ENCODE data around the gene CCDC197. TPM values are rescaled to one million over a fixed set of nuclear protein-coding genes. Genes with fewer than 3 reads are reported as not detected.
A peak's percentile ranks its signal among the peaks of the same experiment; 100 is the strongest.

CCDC197 gene
- total and polyA plus RNA-seq, 2 donors (not counting 1 experiment from before 2014, with no cell fraction given): not detected

- ATAC-seq (ENCODE audit: low read depth): no peak
- Histone ChIP-seq H3K27ac (ENCODE audit: low read length in 2 of 2) (no peak overlapping the region), H3K4me2 (replicated peaks; ENCODE audit: low read depth, low read length, poor library complexity, severe bottlenecking) (no peak overlapping the region), H3K4me3 (ENCODE audit: control extremely low read depth in 1 of 5, extremely low read depth in 1 of 5, insufficient read depth in 1 of 5, low read depth in 2 of 5, low read length in 4 of 5) (no peak overlapping the region), H4K20me1 (ENCODE audit: control insufficient read depth, insufficient read depth, low read length, poor library complexity, severe bottlenecking) (no peaks in the 10 kb centered on the region), H3K9me3 (ENCODE audit: control extremely low read depth in 1 of 3, control insufficient read depth in 2 of 3, insufficient read depth in 1 of 3, low read length in 2 of 3) (no peaks in the 10 kb centered on the region), H3K4me1 (ENCODE audit: control insufficient read depth in 2 of 2, insufficient read depth in 2 of 2, low read length in 2 of 2) (no peaks in the 10 kb centered on the region), H2AFZ (ENCODE audit: insufficient read depth, low read depth, low read length, poor library complexity, severe bottlenecking) (no peak overlapping the region), H3K79me2 (ENCODE audit: control insufficient read depth, insufficient read depth, low read length) (no peaks in the 10 kb centered on the region), H3K9ac (ENCODE audit: low read length) (no peak overlapping the region), H3K27me3 (replicated peaks in 1 of 4; ENCODE audit: control extremely low read depth in 1 of 4, control insufficient read depth in 3 of 4, insufficient read depth in 4 of 4, low read length in 3 of 4) (no peaks in the 10 kb centered on the region), H3K36me3 (replicated peaks in 1 of 2; ENCODE audit: control extremely low read depth in 1 of 2, control insufficient read depth in 1 of 2, extremely low read depth in 1 of 2, insufficient read depth in 2 of 2, low read length in 1 of 2) (peaks cover 0 to 7% of the 10 kb centered on the region in 2 experiments)
- no peak for DNase-seq
- TF ChIP-seq, protein P1, sequence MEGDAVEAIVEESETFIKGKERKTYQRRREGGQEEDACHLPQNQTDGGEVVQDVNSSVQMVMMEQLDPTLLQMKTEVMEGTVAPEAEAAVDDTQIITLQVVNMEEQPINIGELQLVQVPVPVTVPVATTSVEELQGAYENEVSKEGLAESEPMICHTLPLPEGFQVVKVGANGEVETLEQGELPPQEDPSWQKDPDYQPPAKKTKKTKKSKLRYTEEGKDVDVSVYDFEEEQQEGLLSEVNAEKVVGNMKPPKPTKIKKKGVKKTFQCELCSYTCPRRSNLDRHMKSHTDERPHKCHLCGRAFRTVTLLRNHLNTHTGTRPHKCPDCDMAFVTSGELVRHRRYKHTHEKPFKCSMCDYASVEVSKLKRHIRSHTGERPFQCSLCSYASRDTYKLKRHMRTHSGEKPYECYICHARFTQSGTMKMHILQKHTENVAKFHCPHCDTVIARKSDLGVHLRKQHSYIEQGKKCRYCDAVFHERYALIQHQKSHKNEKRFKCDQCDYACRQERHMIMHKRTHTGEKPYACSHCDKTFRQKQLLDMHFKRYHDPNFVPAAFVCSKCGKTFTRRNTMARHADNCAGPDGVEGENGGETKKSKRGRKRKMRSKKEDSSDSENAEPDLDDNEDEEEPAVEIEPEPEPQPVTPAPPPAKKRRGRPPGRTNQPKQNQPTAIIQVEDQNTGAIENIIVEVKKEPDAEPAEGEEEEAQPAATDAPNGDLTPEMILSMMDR (IDR thresholded peaks at IDR 0.05): no peak
- no peak for TF ChIP-seq EZH2 (IDR thresholded peaks at IDR 0.05; ENCODE audit: borderline replicate concordance, insufficient read depth, low read depth, low read length, poor library complexity, severe bottlenecking)
- no peaks in the 10 kb centered on the region for H3K9me3 Mint-ChIP-seq (ENCODE audit: insufficient read depth)
- WGBS (ENCODE audit: insufficient coverage): 94% methylated on average over 13 of the region's 13 CpGs
- no peak overlapping the region for H3K4me3 Mint-ChIP-seq
- ChIA-PET CTCF (no interaction called here), POLR2A (no interaction called here)
- H3K4me1 Mint-ChIP-seq: peaks cover 2% of the 10 kb centered on the region
- intact Hi-C loops (cut with micrococcal nuclease): no loop called here
- no peaks in the 10 kb centered on the region for H3K27me3 Mint-ChIP-seq
- peak overlapping the region; percentile 12 for H3K27ac Mint-ChIP-seq
Measured at GRCh38 chr14:94040796-94041195, 43.7 kb downstream of the CCDC197 start.

- ATAC-seq (ENCODE audit: low read depth) (no peak), DNase-seq (no peak)
- Mint-ChIP-seq H3K9me3 (ENCODE audit: insufficient read depth) (no peaks in the 10 kb centered on the region), H3K27ac (no peak overlapping the region), H3K4me1 (peaks cover under 1% of the 10 kb centered on the region), H3K4me3 (no peak overlapping the region), H3K27me3 (no peaks in the 10 kb centered on the region)
- no peaks in the 10 kb centered on the region for H4K20me1 ChIP-seq (ENCODE audit: control insufficient read depth, insufficient read depth, low read length, poor library complexity, severe bottlenecking)
- CTCF ChIA-PET: interaction anchor here (0.6 to 1.2 kb wide), 3 partner anchors 9 to 226 kb away, joined by 3 to 5 read pairs (median 4); no protein-coding TSS in a partner anchor
- TF ChIP-seq, protein P1 (IDR thresholded peaks at IDR 0.05): no peak
- TF ChIP-seq EZH2 (IDR thresholded peaks at IDR 0.05; ENCODE audit: borderline replicate concordance, insufficient read depth, low read depth, low read length, poor library complexity, severe bottlenecking): no peak
- H3K36me3 ChIP-seq (replicated peaks in 1 of 2; ENCODE audit: control extremely low read depth in 1 of 2, control insufficient read depth in 1 of 2, extremely low read depth in 1 of 2, insufficient read depth in 2 of 2, low read length in 1 of 2): peaks cover 0 to 16% of the 10 kb centered on the region in 2 experiments
- WGBS (ENCODE audit: insufficient coverage): 91% methylated on average over 17 of the region's 18 CpGs
- H3K4me2 ChIP-seq (replicated peaks; ENCODE audit: low read depth, low read length, poor library complexity, severe bottlenecking): no peak overlapping the region
- POLR2A ChIA-PET: no interaction called here
- no peak overlapping the region for H3K9ac ChIP-seq (ENCODE audit: low read length)
- no peaks in the 10 kb centered on the region for H3K27me3 ChIP-seq (replicated peaks in 1 of 4; ENCODE audit: control extremely low read depth in 1 of 4, control insufficient read depth in 3 of 4, insufficient read depth in 4 of 4, low read length in 3 of 4)
- H3K27ac ChIP-seq (ENCODE audit: low read length in 2 of 2): no peak overlapping the region
- H2AFZ ChIP-seq (ENCODE audit: insufficient read depth, low read depth, low read length, poor library complexity, severe bottlenecking): no peak overlapping the region
- no peak overlapping the region for H3K4me3 ChIP-seq (ENCODE audit: control extremely low read depth in 1 of 5, extremely low read depth in 1 of 5, insufficient read depth in 1 of 5, low read depth in 2 of 5, low read length in 4 of 5)
- H3K79me2 ChIP-seq (ENCODE audit: control insufficient read depth, insufficient read depth, low read length): no peaks in the 10 kb centered on the region
- no peaks in the 10 kb centered on the region for H3K4me1 ChIP-seq (ENCODE audit: control insufficient read depth in 2 of 2, insufficient read depth in 2 of 2, low read length in 2 of 2)
- no peaks in the 10 kb centered on the region for H3K9me3 ChIP-seq (ENCODE audit: control extremely low read depth in 1 of 3, control insufficient read depth in 2 of 3, insufficient read depth in 1 of 3, low read length in 2 of 3)
- intact Hi-C loops (cut with micrococcal nuclease): no loop called here
Measured at GRCh38 chr14:94041551-94042346, 44.6 kb downstream of the CCDC197 start.

Measured in B cell (primary cell).